Prostate gland (tissue), 2 donors: Measurements from ENCODE around the gene PLAA. TPM values are rescaled to one million over a fixed set of nuclear protein-coding genes. Genes with fewer than 3 reads are reported as not detected.

Experiments used
- DNase-seq: peaks from one replicate; pipeline ENCODE4 v3.0.0-alpha.2; 2019; ENCODE audit warnings: low spot score
- H3K27ac ChIP-seq, 2 donors: fragments of 200-600 bp; sonication (generic); 2 replicates each; pipeline ENCODE4 v1.5.1; 2017 to 2019
- H3K27me3 ChIP-seq: fragments of 200-600 bp; sonication (generic); replicated peaks from 2 replicates; pipeline ENCODE4 v1.5.1; 2019; ENCODE audit not compliant: insufficient read depth
- H3K36me3 ChIP-seq, 2 donors: fragments of 200-600 bp; sonication (generic); 1 replicate in 1 of 2; 2 replicates in 1 of 2; pipeline versions ENCODE4 v1.5.1 to v1.8.1; 2017 to 2019
- H3K4me1 ChIP-seq: fragments of 200-600 bp; sonication (generic); replicated peaks from 2 replicates; pipeline ENCODE4 v1.5.1; 2019
- H3K4me3 ChIP-seq, 2 donors: fragments of 200-600 bp; sonication (generic); 2 replicates each; pipeline ENCODE4 v1.5.1; 2017 to 2019
- H3K9me3 ChIP-seq: fragments of 200-600 bp; sonication (generic); 2 replicates; pipeline ENCODE4 v1.5.1; 2017
- CTCF ChIP-seq, 4 experiments: fragments of 200-600 bp in 2 of 4; fragments of 450-650 bp in 2 of 4; sonication (generic) in 2 of 4; IDR thresholded peaks; 1 replicate in 3 of 4; 2 replicates in 1 of 4; pipeline ENCODE4 v1.5.1; 2016 to 2019; ENCODE audit warnings: antibody characterized with exemption in 4 of 4, mild to moderate bottlenecking in 2 of 4, moderate library complexity in 2 of 4
- POLR2A ChIP-seq: fragments of 450-650 bp; IDR thresholded peaks from one replicate; pipeline ENCODE4 v1.6.1; 2016; ENCODE audit warnings: antibody characterized with exemption, mild to moderate bottlenecking
- POLR2AphosphoS5 ChIP-seq: sonication (generic); formaldehyde crosslinking; IDR thresholded peaks from one replicate; pipeline ENCODE4 v1.6.1; 2017; ENCODE audit warnings: antibody characterized with exemption
- WGBS: methylation state at CpG from one replicate; pipeline ENCODE4 v1.1.5; 2018; 5-methylcytosine and 5-hydroxymethylcytosine counted together
- intact Hi-C: fragments of 100-400 bp; cut with DNase I; formaldehyde crosslinking; loops from one replicate; pipeline ENCODE4 v1.14.2; 2022
- total RNA-seq, 2 donors: library from RNA; depleted of rRNA; stranded (reverse); fragments of >200 nt; gene quantifications; one replicate each; pipeline ENCODE4 v1.1.0, GENCODE V29; 2016

Gene PLAA
- total RNA-seq, 2 donors from 2014 or later: 24.3 to 36.5 TPM

DNA sequence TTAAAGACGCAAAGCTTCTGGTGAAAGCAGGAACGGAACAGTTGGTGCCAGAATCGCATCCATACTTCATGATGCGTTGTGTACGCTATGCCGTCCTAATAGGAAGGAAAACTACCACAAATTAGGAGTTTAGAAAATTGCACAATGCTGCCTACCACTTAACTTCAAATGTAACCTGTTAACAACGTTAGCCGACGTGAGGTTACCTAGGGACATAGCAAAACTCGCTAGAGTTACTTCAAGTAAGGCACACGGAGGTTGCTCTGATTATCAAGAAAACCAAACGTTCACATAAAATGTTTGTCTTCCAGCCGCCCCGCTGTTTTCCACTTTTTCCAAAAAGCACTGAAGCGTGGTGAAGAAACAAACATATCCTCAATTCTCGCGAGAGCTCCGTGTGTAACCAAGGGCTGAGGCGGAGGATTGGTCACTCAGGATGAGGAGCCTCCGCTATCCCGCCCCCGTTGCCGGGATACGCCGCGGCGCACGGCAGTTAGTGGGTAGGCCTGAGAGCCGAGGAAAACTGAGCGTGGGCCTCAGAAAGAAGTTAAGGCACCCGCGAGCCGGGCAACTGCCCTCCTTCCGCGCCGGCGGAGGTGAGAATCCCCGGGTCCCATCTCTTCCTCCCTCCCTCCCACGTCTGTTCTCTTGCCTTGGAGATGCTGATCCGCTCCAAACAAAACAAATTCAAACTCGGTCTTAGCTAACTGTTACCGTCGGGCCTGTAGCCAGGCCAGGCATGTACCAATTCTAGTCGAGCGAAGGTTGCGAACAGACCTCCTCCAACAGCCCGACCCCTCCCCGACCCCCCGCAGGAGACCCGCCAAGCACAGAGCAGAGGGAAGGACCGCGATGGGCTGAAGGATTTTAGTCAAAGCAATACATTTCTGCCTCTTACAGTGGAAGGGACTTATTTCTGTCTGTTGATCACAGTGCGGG lies 9.1 kb upstream of the PLAA start, which contains the start of gene IFT74:
TSS of gene IFT74 (plus strand) at position 492 of the 939 bp plus-strand sequence. CDS start 5,556 bp downstream, outside the sequence.
- intact Hi-C loops: loop anchor here (1.0 kb wide), 1 partner anchor 9 kb away; the partner anchor contains the start of gene PLAA
- WGBS: under 1% methylated on average over 53 of the region's 53 CpGs
- peak; percentile 99 for DNase-seq
- Histone ChIP-seq H3K9me3 (no peaks in the 10 kb centered on the region), H3K4me1 (no peaks in the 10 kb centered on the region), H3K27ac (peak within 1 kb of the TSS; percentile 81 to 87), H3K4me3 (peak within 1 kb of the TSS; percentile 46 to 54), H3K36me3 (no peaks in the 10 kb centered on the region), H3K27me3 (no peaks in the 10 kb centered on the region)
- TF ChIP-seq POLR2AphosphoS5 (peak; percentile 93), POLR2A (peak; percentile 58), CTCF (IDR thresholded peaks at IDR 0.05) (no peak)

- H3K9me3 ChIP-seq: no peaks in the 10 kb centered on the region
- TF ChIP-seq POLR2A: no peak
- no peak for TF ChIP-seq POLR2AphosphoS5
- no peak for TF ChIP-seq CTCF (IDR thresholded peaks at IDR 0.05)
- peak overlapping the region; percentile 81 to 87 for H3K27ac ChIP-seq
- H3K4me1 ChIP-seq: no peaks in the 10 kb centered on the region
- 56% methylated on average over 4 of the region's 4 CpGs for WGBS
- intact Hi-C loops: no loop called here
- no peak for DNase-seq
- H3K4me3 ChIP-seq: peak overlapping the region; percentile 46 to 54
- no peaks in the 10 kb centered on the region for H3K36me3 ChIP-seq
- no peaks in the 10 kb centered on the region for H3K27me3 ChIP-seq
These were observed 8.3 kb upstream of the PLAA start for GRCh38 chr9:26955222-26955903.

DNA sequence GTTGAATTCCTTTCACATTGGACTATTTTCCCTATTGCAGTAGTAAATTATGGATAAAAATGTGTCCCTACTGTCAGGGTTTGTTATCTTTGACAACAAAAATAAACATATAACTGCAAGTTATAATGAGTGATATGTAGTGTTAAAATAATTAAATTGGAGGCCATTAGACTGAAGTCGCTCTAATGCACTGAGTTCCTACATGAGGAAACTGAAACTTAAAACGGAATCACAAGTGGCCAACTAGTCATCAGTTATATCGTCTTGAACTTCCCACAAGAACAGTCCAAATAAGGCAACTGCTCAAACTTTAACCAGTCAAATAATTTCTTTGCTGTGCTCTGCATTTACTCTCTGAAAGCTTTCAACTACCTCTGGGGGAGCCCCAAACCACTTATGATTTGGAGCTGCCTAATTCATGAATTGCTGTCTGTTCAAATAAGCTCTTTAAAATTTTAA lies 7.0 kb upstream of the PLAA start:
- H3K9me3 ChIP-seq: no peaks in the 10 kb centered on the region
- H3K4me1 ChIP-seq: no peaks in the 10 kb centered on the region
- H3K4me3 ChIP-seq: no peak overlapping the region
- WGBS: 78% methylated on average over 3 of the region's 3 CpGs
- H3K36me3 ChIP-seq: no peaks in the 10 kb centered on the region
- H3K27me3 ChIP-seq: no peaks in the 10 kb centered on the region
- no peak for DNase-seq
- no peak overlapping the region for H3K27ac ChIP-seq
- TF ChIP-seq POLR2AphosphoS5 (no peak), CTCF (IDR thresholded peaks at IDR 0.05) (no peak), POLR2A (no peak)
- intact Hi-C loops: no loop called here

GRCh38 chr9:26951794-26952193 lies 4.8 kb upstream of the PLAA start:
- 75% methylated on average over 3 of the region's 3 CpGs for WGBS
- Histone ChIP-seq H3K36me3 (no peaks in the 10 kb centered on the region), H3K9me3 (no peaks in the 10 kb centered on the region), H3K27ac (no peak overlapping the region), H3K4me1 (peaks cover 5% of the 10 kb centered on the region), H3K4me3 (no peak overlapping the region), H3K27me3 (no peaks in the 10 kb centered on the region)
- intact Hi-C loops: no loop called here
- no peak for TF ChIP-seq POLR2A
- no peak for TF ChIP-seq POLR2AphosphoS5
- TF ChIP-seq CTCF (IDR thresholded peaks at IDR 0.05): no peak
- DNase-seq: no peak
